GM21526 (cell line): ENCODE results near the gene PICK1.
"Not testable (repeated sequence)": the region's sequence is repeated elsewhere in the genome, so short reads cannot be mapped to it uniquely, and the experiment has no call there.

ENCODE experiments used
- ATAC-seq: cut with Tn5 transposase; IDR thresholded peaks from one replicate; pipeline ENCODE4 v1.9.1; 2021; ENCODE audit warnings: moderate library complexity; ENCODE audit not compliant: unreplicated experiment, low FRiP score

Gene PICK1

GRCh38 chr22:38030311-38031133 lies 26.7 kb upstream of the PICK1 start:
- ATAC-seq, result no peak

GRCh38 chr22:38031491-38031890 lies 25.7 kb upstream of the PICK1 start:
- no peak for ATAC-seq

GRCh38 chr22:38032681-38033521 lies 24.3 kb upstream of the PICK1 start:
- ATAC-seq, result no peak

GRCh38 chr22:38033522-38034277 lies 23.5 kb upstream of the PICK1 start:
- ATAC-seq, result no peak

- no peak for ATAC-seq
Observed at GRCh38 chr22:38034278-38034882, 22.8 kb upstream of the PICK1 start.

GRCh38 chr22:38034884-38035529 lies 22.2 kb upstream of the PICK1 start:
- no peak for ATAC-seq

GRCh38 chr22:38035530-38035885 lies 21.7 kb upstream of the PICK1 start:
- no peak for ATAC-seq

- no peak for ATAC-seq
Observed at GRCh38 chr22:38036392-38037062, 20.7 kb upstream of the PICK1 start.

GRCh38 chr22:38037367-38038150 lies 19.6 kb upstream of the PICK1 start:
- not testable (repeated sequence) for ATAC-seq

- no peak for ATAC-seq
Observed at GRCh38 chr22:38038426-38038825, 18.8 kb upstream of the PICK1 start.

GRCh38 chr22:38038890-38039812 lies 18.1 kb upstream of the PICK1 start:
- ATAC-seq, result no peak

GRCh38 chr22:38040953-38041759 lies 16.0 kb upstream of the PICK1 start:
- ATAC-seq, result no peak

GRCh38 chr22:38041760-38042487 lies 15.3 kb upstream of the PICK1 start:
- ATAC-seq, result no peak

- no peak for ATAC-seq
Observed at GRCh38 chr22:38042488-38042790, 14.8 kb upstream of the PICK1 start.

- no peak for ATAC-seq
Observed at GRCh38 chr22:38043151-38044039, 13.8 kb upstream of the PICK1 start.
